DMS79 (cell line): ENCODE results near the gene JARID2.
"Not testable (repeated sequence)": the region's sequence is repeated elsewhere in the genome, so short reads cannot be mapped to it uniquely, and the experiment has no call there.

Experiments used
- DNase-seq: peaks from one replicate; lab custom pipeline; 2025; lab: John Stamatoyannopoulos, UW

JARID2 gene

GRCh38 chr6:15289456-15289855 lies 43.6 kb downstream of the JARID2 start:
- not testable (repeated sequence) for DNase-seq

GRCh38 chr6:15290067-15290680 lies 44.3 kb downstream of the JARID2 start:
- DNase-seq, result no peak

DNA sequence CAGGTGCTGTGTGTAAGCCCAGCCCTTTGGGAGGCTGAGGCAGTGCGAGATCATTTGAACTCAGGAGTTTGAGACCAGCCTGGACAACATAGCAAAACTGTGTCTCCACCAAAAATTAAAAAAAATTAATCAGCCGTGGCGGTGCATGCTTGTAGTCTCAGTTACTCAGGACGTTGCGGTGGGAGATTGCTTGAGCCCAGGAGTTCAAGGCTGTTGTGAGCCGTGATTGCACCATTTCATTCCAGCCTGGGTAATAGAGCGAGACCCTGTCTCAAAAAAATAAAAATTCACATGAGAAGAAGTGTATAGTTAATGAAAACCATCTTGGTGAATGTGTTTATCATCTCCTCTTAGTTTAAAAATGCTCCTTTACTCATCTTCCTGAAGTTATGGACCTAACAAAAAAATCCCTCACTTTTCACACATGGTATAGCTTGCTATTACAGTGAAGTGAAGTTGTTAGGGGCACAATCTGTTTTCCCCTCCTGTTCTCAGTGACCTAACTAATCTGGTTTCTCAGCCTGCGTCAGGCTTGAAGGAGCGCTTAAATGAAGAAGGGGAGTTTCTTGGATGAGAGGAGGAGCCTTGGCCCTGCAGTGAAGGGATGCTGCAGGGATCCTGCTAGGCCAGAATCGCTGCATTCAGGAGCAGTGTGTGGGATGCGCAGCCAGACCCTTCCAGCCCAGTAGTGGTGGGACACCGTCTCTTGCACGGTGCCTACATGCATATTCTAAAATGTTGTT lies 45.3 kb downstream of the JARID2 start:
- DNase-seq, result no peak

DNA sequence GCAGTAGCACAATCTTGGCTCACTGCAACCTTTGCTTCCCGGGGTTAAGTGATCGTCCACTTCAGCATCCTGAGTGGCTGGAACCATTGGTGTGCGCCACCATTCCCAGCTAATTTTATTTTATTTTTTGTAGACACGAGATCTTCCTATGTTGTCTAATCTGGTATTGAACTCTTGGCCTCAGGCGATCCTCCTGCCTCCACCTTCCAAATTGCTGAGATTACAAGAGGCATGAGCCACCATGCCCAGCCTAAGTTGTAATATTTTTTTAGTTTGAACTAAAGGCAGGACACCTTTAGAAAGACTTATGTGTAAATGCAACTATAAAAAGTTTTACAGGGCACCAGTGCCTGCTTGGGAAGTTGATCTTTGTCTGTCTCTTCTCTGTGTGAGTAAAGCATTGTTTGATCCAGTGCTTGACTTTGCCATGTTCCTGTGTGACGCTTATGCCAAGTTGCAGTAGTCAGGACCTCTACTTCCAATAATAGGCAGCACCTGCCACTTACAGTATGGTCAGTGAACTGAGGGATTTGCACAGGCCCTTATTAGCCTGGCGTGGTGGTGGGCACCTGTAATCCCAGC lies 46.9 kb downstream of the JARID2 start:
- DNase-seq, result no peak

GRCh38 chr6:15293674-15294073 lies 47.8 kb downstream of the JARID2 start:
- DNase-seq, result no peak

- no peak for DNase-seq
Observed at GRCh38 chr6:15294504-15294903, 48.6 kb downstream of the JARID2 start.

DNA sequence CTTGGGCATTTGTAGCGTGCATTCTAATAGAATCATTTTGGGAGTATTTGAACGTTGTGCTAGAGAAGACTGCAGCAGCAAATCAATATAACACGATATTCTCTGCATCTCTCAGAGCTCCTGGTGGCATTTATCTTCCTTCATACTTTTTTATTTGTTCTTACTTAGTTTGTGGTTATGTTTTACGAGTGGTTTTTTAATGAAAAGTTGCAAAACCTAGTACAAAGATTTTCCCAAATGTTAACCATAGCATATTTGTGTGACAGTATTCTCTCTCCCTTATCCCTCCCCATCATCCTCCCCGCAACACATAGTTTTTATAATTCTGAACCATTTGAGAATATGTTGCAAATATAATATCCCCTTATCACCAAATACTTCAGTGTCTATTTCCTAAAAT lies 50.4 kb downstream of the JARID2 start:
- DNase-seq, result no peak

DNA sequence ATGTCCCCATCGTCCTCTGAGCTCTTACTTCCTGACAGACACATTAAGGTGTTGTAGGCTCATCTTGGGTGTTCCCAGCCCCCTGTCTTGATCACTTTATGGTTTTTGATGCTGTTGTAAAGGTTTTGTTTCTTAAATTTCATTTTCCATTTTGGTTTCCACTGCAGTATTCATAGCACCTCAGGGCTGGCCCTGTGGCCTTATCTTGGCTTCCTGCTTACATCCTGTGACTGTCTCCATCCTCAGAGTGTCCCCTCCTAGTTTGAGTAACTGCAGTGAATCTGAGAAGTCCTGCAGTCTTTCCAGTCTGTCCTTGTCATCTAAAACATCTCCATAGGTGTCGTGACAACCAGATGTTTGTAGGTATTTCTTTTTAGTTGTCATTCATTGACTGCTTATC lies 50.9 kb downstream of the JARID2 start:
- DNase-seq, result no peak

GRCh38 chr6:15297167-15297566 lies 51.3 kb downstream of the JARID2 start:
- not testable (repeated sequence) for DNase-seq

DNA sequence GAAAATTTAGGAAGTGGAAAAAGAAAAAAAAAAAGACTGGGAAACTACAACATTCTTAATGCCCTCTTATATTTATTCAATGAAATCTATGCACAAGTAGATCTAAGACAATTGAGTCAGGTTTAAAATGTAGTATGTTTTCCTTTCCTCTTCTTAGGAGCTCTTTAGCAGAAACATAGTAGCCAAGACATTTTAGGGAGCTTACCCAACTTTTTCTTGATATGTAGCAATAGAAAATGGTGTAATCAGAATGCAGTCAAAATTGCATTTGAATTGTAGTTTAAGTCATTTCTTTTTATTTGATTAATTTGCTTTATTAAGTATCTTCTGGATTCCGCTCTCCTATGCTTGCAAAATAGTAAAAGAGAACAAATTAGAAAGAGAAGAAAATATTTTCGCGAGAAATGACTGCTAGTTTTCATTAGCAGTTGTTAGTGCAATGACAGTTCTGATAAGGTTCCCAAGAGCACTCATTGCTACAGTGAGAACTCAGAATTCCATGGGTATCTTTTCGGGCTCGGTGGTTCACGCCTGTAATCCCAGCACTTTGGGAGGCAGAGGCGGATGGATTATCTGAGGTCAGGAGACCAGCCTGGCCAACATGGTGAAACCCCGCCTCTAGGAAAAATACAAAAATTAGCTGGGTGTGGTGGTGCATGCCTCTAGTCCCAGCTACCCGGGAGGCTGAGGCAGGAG lies 52.2 kb downstream of the JARID2 start:
- DNase-seq, result no peak

GRCh38 chr6:15299430-15300131 lies 53.7 kb downstream of the JARID2 start:
- no peak for DNase-seq

DNA sequence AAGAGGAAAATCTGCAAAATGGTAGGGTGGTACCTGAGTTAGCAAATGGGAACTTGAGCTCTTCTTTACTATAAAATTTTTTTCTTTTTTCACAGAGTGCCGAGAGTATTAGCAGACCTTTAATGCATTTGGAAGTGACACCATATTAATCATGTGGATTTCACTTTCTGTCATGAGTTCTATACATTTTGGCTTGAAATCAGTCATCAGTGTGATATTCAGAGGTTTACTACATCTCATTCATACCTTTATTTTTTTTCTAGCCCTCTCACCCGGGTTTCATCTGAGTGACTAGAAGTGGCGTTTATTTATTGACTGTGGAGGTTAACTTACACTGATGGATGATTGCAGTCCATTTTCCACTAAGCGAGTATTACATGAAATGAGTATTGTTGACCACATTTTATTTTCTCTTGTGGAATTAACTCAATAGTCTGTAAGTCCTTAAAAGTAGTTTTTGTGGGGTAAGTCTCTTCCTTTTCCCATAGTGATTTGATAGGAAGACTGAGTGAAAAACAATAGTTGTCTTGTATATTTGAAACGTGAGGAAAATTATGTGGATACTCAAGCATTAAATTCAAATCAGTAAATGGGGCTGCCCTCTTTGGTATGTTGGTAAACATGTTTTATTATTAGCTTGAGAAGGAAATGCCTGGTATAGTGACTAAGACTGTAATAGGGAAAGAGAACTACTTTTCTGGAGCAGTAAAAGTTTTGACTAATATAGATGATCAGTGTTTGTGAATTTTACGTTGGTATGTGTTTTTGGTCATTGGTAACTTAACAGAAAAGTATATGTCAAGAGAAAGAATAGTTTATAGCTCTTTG lies 55.5 kb downstream of the JARID2 start:
- DNase-seq, result no peak

DNA sequence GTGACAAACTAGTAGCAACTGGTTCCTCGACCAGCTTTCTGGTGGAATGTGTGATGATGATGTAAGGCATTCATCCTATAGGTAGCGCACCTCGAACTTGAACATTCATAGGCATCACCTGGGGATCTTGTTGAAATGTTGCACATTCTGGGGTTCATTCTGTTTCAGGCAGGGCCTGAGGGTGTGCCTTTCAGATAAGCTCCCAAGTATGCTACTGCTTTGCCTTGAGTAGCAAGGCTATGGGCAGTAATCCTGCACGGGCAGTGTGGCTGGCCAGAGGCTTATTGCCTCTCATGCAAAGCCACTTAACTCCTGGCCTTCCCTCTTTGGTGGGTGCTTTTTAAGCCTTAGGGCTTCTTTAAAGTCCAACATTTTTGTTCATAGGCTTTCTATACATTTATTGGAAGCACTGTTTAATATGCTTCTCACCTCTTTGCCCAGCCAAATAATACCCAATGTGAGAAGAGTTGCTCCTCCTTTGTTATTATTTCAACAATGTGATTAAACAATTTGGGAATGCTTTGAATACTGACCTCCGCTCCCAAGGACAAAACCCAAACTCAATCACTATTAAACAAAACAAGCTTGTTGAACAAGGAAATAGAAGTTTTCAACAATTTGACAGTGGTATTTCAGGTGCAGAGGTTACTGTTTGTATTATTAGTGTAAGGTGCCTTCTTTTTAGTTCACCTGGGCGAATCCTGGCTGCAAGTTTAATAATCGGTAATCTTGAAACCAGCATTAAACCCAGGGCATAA lies 57.5 kb downstream of the JARID2 start:
- DNase-seq, result no peak

DNA sequence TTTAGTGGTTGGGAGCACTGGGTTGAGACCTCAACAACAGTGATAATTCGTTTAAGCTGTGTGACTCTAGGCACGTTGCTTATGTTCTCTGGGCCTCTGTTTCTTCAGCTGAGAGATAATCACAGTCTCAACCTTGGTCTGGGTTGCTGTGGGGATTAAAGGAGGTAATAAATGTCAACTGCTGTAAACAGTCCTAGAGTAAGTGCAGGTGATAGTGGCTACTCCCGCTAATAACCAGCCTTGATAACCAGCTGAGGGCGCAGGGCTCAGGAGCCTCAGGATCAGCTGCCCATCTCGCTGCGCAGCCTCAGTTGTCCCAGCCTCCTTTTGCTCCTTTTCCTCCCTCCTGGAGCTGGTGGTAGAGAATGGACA lies 58.0 kb downstream of the JARID2 start:
- DNase-seq, result no peak

DNA sequence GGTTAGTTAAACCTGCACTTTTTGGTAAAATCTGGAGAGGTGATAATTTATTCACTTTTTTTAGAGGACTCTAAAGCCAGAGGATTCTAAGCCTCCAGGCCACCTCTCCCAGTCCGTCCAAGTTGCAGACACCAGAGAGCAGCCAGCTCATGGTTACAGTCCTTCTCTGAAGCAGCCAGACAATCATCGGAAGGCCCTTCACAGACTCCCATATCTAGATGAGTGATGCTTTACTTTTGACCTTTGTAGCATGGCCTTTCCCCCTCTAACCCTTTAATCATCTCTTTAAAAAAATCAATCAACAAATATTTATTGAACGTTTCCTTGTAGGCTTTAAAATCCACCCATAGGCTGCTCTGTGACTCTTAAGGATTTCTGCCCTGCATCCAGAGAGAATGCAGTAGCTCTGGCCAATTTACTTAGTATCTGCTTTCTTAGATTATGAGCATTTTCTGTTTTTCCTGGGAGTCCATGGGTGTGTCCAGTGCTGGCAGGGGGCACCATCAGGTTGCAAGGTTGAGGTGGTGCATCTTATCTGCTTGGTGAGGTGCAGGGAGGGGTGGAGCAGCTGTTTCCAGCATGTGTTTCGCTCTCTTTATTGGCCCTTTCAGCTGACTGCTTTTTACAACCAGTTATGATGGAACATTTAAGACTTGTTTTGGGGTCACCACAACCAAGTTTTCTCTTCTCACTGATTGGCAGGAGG lies 58.6 kb downstream of the JARID2 start:
- no peak for DNase-seq

GRCh38 chr6:15305496-15305895 lies 59.6 kb downstream of the JARID2 start:
- no peak for DNase-seq

DNA sequence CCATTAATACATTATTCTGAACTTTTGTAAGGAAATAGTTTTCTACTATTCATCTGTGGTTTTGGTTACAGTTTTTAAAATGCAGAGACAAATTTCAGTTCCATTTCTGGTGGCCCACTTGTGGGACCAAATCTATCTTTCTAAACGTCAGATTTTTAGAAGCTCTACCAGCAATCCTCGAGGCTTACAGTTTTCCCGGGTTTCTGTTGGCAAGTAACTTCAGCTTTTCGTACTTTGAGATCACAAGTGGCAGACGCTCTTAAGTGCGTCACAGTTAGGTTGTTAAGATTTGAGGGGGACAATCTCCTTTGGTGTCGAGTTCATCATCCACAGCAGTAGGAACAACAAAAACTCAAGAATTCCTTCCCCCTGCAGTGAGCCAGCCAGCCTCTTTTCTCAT lies 60.0 kb downstream of the JARID2 start:
- no peak for DNase-seq

GRCh38 chr6:15308435-15309213 lies 62.8 kb downstream of the JARID2 start:
- no peak for DNase-seq

DNA sequence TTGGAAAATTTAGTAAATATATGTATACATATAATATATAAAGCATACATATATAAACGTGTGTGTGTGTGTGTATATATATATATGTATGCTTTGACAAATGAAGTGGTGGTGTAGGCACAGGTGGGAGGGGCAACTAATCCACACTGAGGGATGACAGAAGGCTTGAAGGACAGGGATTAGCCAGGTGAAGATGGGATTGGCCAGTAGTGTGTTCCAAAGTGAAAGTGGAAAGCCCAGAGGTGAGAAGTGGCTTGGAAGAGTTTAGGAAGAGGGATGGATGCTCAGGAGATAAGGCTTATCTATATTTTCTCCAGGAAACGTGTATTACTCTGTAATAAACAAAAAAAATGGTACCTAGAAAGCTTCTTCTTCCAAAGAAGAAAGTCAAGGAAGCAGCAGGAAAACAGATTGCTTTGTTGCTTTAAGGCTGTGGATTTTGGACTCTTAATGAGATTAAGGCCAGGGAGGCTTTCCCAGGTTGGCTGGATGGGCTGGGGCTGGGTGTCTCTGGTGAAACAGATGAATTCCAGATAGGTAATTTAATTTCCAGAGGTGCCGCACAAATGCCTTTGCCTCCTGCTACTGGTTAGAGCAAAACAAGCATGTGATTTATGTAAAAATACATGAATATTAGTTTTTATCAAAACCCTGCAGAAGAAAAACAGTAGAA lies 63.9 kb downstream of the JARID2 start:
- DNase-seq, result no peak
